ENCODE measurements around the gene DLGAP3. TPM values are rescaled to one million over a fixed set of nuclear protein-coding genes. Genes with fewer than 3 reads are reported as not detected.
"Not testable (repeated sequence)": the region's sequence is repeated elsewhere in the genome, so short reads cannot be mapped to it uniquely, and the experiment has no call there.

DLGAP3 gene
- total RNA-seq, 1 experiment from 2014 or later = 4.5 TPM

- DNase-seq (ENCODE audit: low spot score) = no peak
- in situ Hi-C loops (cut with HindIII; ENCODE audit: low sequenced_read_pairs) = no loop called here
Observed at GRCh38 chr1:34847094-34847493, 82.4 kb downstream of the DLGAP3 start.

- no peak for DNase-seq (ENCODE audit: low spot score)
- in situ Hi-C loops (cut with HindIII; ENCODE audit: low sequenced_read_pairs) = no loop called here
Observed at GRCh38 chr1:34846265-34846664, 83.2 kb downstream of the DLGAP3 start.

GRCh38 chr1:34845131-34845901 lies 84.1 kb downstream of the DLGAP3 start:
- in situ Hi-C loops (cut with HindIII; ENCODE audit: low sequenced_read_pairs) = no loop called here
- DNase-seq (ENCODE audit: low spot score) = no peak

- no peak for DNase-seq (ENCODE audit: low spot score)
- in situ Hi-C loops (cut with HindIII; ENCODE audit: low sequenced_read_pairs) = no loop called here
Observed at GRCh38 chr1:34844252-34844634, 85.2 kb downstream of the DLGAP3 start.

GRCh38 chr1:34843392-34844251 lies 85.8 kb downstream of the DLGAP3 start:
- in situ Hi-C loops (cut with HindIII; ENCODE audit: low sequenced_read_pairs) = no loop called here
- no peak for DNase-seq (ENCODE audit: low spot score)

- no peak for DNase-seq (ENCODE audit: low spot score)
- in situ Hi-C loops (cut with HindIII; ENCODE audit: low sequenced_read_pairs) = no loop called here
Observed at GRCh38 chr1:34842952-34843371, 86.5 kb downstream of the DLGAP3 start.

GRCh38 chr1:34842073-34842472 lies 87.4 kb downstream of the DLGAP3 start:
- in situ Hi-C loops (cut with HindIII; ENCODE audit: low sequenced_read_pairs) = no loop called here
- no peak for DNase-seq (ENCODE audit: low spot score)

GRCh38 chr1:34840426-34840825 lies 89.0 kb downstream of the DLGAP3 start:
- no peak for DNase-seq (ENCODE audit: low spot score)
- in situ Hi-C loops (cut with HindIII; ENCODE audit: low sequenced_read_pairs) = no loop called here

- in situ Hi-C loops (cut with HindIII; ENCODE audit: low sequenced_read_pairs) = no loop called here
- no peak for DNase-seq (ENCODE audit: low spot score)
Observed at GRCh38 chr1:34839526-34840305, 89.7 kb downstream of the DLGAP3 start.

- in situ Hi-C loops (cut with HindIII; ENCODE audit: low sequenced_read_pairs) = no loop called here
- no peak for DNase-seq (ENCODE audit: low spot score)
Observed at GRCh38 chr1:34833711-34834110, 95.7 kb downstream of the DLGAP3 start.

GRCh38 chr1:34831721-34832246 lies 97.7 kb downstream of the DLGAP3 start:
- in situ Hi-C loops (cut with HindIII; ENCODE audit: low sequenced_read_pairs) = no loop called here
- no peak for DNase-seq (ENCODE audit: low spot score)

- no peak for DNase-seq (ENCODE audit: low spot score)
- in situ Hi-C loops (cut with HindIII; ENCODE audit: low sequenced_read_pairs) = no loop called here
Observed at GRCh38 chr1:34829250-34829649, 100.2 kb downstream of the DLGAP3 start.

- in situ Hi-C loops (cut with HindIII; ENCODE audit: low sequenced_read_pairs) = no loop called here
- DNase-seq (ENCODE audit: low spot score) = no peak
Observed at GRCh38 chr1:34828611-34829010, 100.8 kb downstream of the DLGAP3 start.

GRCh38 chr1:34827341-34827941 lies 102.0 kb downstream of the DLGAP3 start:
- in situ Hi-C loops (cut with HindIII; ENCODE audit: low sequenced_read_pairs) = no loop called here
- DNase-seq (ENCODE audit: low spot score) = no peak

GRCh38 chr1:34825455-34826091 lies 103.9 kb downstream of the DLGAP3 start:
- in situ Hi-C loops (cut with HindIII; ENCODE audit: low sequenced_read_pairs) = no loop called here
- DNase-seq (ENCODE audit: low spot score) = peak; percentile 16

GRCh38 chr1:34824817-34825454 lies 104.5 kb downstream of the DLGAP3 start:
- DNase-seq (ENCODE audit: low spot score) = no peak
- in situ Hi-C loops (cut with HindIII; ENCODE audit: low sequenced_read_pairs) = no loop called here

- in situ Hi-C loops (cut with HindIII; ENCODE audit: low sequenced_read_pairs) = no loop called here
- no peak for DNase-seq (ENCODE audit: low spot score)
Observed at GRCh38 chr1:34822202-34822601, 107.2 kb downstream of the DLGAP3 start.

GRCh38 chr1:34818862-34819261 lies 110.6 kb downstream of the DLGAP3 start:
- in situ Hi-C loops (cut with HindIII; ENCODE audit: low sequenced_read_pairs); DNase-seq (ENCODE audit: low spot score): not testable (repeated sequence)

All from G401 (cell line).